ENCODE results near the gene CCDC159.

- no peak for TF ChIP-seq CTCF (conservative IDR thresholded peaks at IDR 0.05; ENCODE audit: low read depth in 2 of 2)
- no peak for TF ChIP-seq STAT1 (IDR thresholded peaks at IDR 0.05; ENCODE audit: unreplicated experiment)
- TF ChIP-seq EZH2 (IDR thresholded peaks at IDR 0.05; ENCODE audit: low read depth, unreplicated experiment): no peak
- TF ChIP-seq JUNB (IDR thresholded peaks at IDR 0.05; ENCODE audit: unreplicated experiment): no peak
- no peak for TF ChIP-seq EZH2phosphoT487 (IDR thresholded peaks at IDR 0.05; ENCODE audit: unreplicated experiment)
- TF ChIP-seq ZNF331 (CRISPR knock-in tag; IDR thresholded peaks at IDR 0.05; ENCODE audit: low read depth): no peak
- no peak for TF ChIP-seq REST (IDR thresholded peaks at IDR 0.05; ENCODE audit: unreplicated experiment)
- peak; percentile 74 for TF ChIP-seq POLR2AphosphoS5 (IDR thresholded peaks at IDR 0.05; ENCODE audit: low read depth)
- TF ChIP-seq CREB1 (CRISPR knock-in tag; IDR thresholded peaks at IDR 0.05; ENCODE audit: low read depth): no peak
- TF ChIP-seq ETS1 (IDR thresholded peaks at IDR 0.05): no peak
Measured at GRCh38 chr19:11355160-11356073, 9.1 kb downstream of the CCDC159 start, which contains the start of gene PLPPR2.
